GM10266 (cell line): ENCODE measurements around the gene PSTPIP2.

ENCODE experiments used
- DNase-seq: peaks from one replicate; pipeline ENCODE4 v3.0.0; 2012; ENCODE audit errors: extremely low spot score
- CTCF ChIP-seq: IDR thresholded peaks from 2 replicates; pipeline ENCODE4 v1.5.1; 2012; ENCODE audit warnings: mild to moderate bottlenecking, low read depth; ENCODE audit not compliant: control insufficient read depth, insufficient read depth; ENCODE audit errors: missing control alignments

The PSTPIP2 gene

GRCh38 chr18:46034230-46034629 lies 37.8 kb downstream of the PSTPIP2 start:
- TF ChIP-seq CTCF: no peak
- no peak for DNase-seq

- no peak for TF ChIP-seq CTCF
- no peak for DNase-seq
These were observed 40.3 kb downstream of the PSTPIP2 start for GRCh38 chr18:46031741-46032140.

GRCh38 chr18:46028536-46028891 lies 43.5 kb downstream of the PSTPIP2 start:
- TF ChIP-seq CTCF: no peak
- DNase-seq: no peak

- no peak for DNase-seq
- no peak for TF ChIP-seq CTCF
These were observed 52.1 kb downstream of the PSTPIP2 start for GRCh38 chr18:46019936-46020335.

- no peak for TF ChIP-seq CTCF
- peak; percentile 15 for DNase-seq
These were observed 58.4 kb downstream of the PSTPIP2 start for GRCh38 chr18:46013484-46014189.

GRCh38 chr18:46010676-46011075 lies 61.4 kb downstream of the PSTPIP2 start:
- no peak for TF ChIP-seq CTCF
- no peak for DNase-seq

- no peak for DNase-seq
- no peak for TF ChIP-seq CTCF
These were observed 62.0 kb downstream of the PSTPIP2 start for GRCh38 chr18:46010050-46010449.
